Astrocyte (in vitro differentiated cells and primary cell): ENCODE results near the gene HMOX1. TPM values are rescaled to one million over a fixed set of nuclear protein-coding genes. Genes with fewer than 3 reads are reported as not detected.

Experiments used
- DNase-seq: peaks from one replicate; pipeline ENCODE4 v3.0.0-alpha.2; 2010; ENCODE audit warnings: low read depth
- FAIRE-seq: peaks from 2 replicates; lab custom pipeline; 2011; peaks lifted over from hg19 to GRCh38; lab: Jason Lieb, UNC
- H2AFZ ChIP-seq: 2 replicates; pipeline ENCODE4 v1.6.0; 2012; ENCODE audit warnings: low read depth, low read length, inconsistent platforms
- H3K27ac ChIP-seq: 2 replicates; pipeline ENCODE4 v1.5.1; 2011; ENCODE audit warnings: low read depth, low read length, inconsistent platforms
- H3K27me3 ChIP-seq: 2 replicates; pipeline ENCODE4 v1.6.0; 2011; ENCODE audit warnings: low read length, inconsistent platforms; ENCODE audit not compliant: insufficient read depth
- H3K36me3 ChIP-seq: 2 replicates; pipeline ENCODE4 v1.5.1; 2011; ENCODE audit warnings: low read length, inconsistent platforms; ENCODE audit not compliant: insufficient read depth
- H3K4me1 ChIP-seq: 2 replicates; pipeline ENCODE4 v1.5.1; 2011; ENCODE audit warnings: low read length, inconsistent platforms; ENCODE audit not compliant: insufficient read depth
- H3K4me2 ChIP-seq: 2 replicates; pipeline ENCODE4 v1.6.0; 2012; ENCODE audit warnings: low read length, inconsistent platforms
- H3K4me3 ChIP-seq: 2 replicates; pipeline ENCODE4 v1.5.1; 2011; ENCODE audit warnings: low read depth, mild to moderate bottlenecking, low read length, inconsistent platforms; ENCODE audit not compliant: insufficient read depth
- H3K79me2 ChIP-seq: 2 replicates; pipeline ENCODE4 v1.6.0; 2012; ENCODE audit warnings: mild to moderate bottlenecking, low read length, inconsistent platforms; ENCODE audit not compliant: insufficient read depth
- H3K9ac ChIP-seq: 2 replicates; pipeline ENCODE4 v1.6.0; 2012; ENCODE audit warnings: mild to moderate bottlenecking, low read length, inconsistent platforms
- H3K9me3 ChIP-seq: 2 replicates; pipeline ENCODE4 v1.5.1; 2012; ENCODE audit warnings: low read depth, mild to moderate bottlenecking, low read length, inconsistent platforms; ENCODE audit not compliant: insufficient read depth
- H4K20me1 ChIP-seq: 2 replicates; pipeline ENCODE4 v1.6.0; 2012; ENCODE audit warnings: low read length, inconsistent platforms; ENCODE audit not compliant: insufficient read depth
- H3K27ac Mint-ChIP-seq: one replicate; pipeline ENCODE4 v1.8.0; 2021; ENCODE audit warnings: mild to moderate bottlenecking, mixed read lengths; ENCODE audit not compliant: unreplicated experiment
- H3K27me3 Mint-ChIP-seq: one replicate; pipeline ENCODE4 v1.8.0; 2021; ENCODE audit warnings: low read depth, mixed read lengths; ENCODE audit not compliant: unreplicated experiment
- H3K36me3 Mint-ChIP-seq: one replicate; pipeline ENCODE4 v1.8.0; 2021; ENCODE audit warnings: low read depth, mixed read lengths; ENCODE audit not compliant: unreplicated experiment
- H3K4me1 Mint-ChIP-seq: one replicate; pipeline ENCODE4 v1.8.0; 2021; ENCODE audit warnings: low read depth, mixed read lengths; ENCODE audit not compliant: unreplicated experiment
- H3K4me3 Mint-ChIP-seq: one replicate; pipeline ENCODE4 v1.8.0; 2021; ENCODE audit warnings: mild to moderate bottlenecking, moderate library complexity, mixed read lengths; ENCODE audit not compliant: unreplicated experiment
- H3K9me3 Mint-ChIP-seq: one replicate; pipeline ENCODE4 v1.8.0; 2021; ENCODE audit warnings: mild to moderate bottlenecking, mixed read lengths; ENCODE audit not compliant: unreplicated experiment
- EZH2 ChIP-seq: IDR thresholded peaks from 2 replicates; pipeline ENCODE4 v1.6.1; 2012; ENCODE audit warnings: mild to moderate bottlenecking, low read length, inconsistent platforms; ENCODE audit not compliant: insufficient read depth
- total RNA-seq: library from RNA; stranded (reverse); gene quantifications from 2 replicates; pipeline ENCODE4 v1.2.1, GENCODE V29; 2021
- TF ChIP-seq, protein P1 (sequence below): IDR thresholded peaks from 2 replicates; pipeline ENCODE4 v1.5.1; 2011; ENCODE audit warnings: low read depth, mild to moderate bottlenecking, inconsistent platforms, low read length, moderate library complexity; ENCODE audit not compliant: insufficient read depth

HMOX1 gene
- total RNA-seq, 1 donor from 2014 or later: 17.0 TPM

DNA sequence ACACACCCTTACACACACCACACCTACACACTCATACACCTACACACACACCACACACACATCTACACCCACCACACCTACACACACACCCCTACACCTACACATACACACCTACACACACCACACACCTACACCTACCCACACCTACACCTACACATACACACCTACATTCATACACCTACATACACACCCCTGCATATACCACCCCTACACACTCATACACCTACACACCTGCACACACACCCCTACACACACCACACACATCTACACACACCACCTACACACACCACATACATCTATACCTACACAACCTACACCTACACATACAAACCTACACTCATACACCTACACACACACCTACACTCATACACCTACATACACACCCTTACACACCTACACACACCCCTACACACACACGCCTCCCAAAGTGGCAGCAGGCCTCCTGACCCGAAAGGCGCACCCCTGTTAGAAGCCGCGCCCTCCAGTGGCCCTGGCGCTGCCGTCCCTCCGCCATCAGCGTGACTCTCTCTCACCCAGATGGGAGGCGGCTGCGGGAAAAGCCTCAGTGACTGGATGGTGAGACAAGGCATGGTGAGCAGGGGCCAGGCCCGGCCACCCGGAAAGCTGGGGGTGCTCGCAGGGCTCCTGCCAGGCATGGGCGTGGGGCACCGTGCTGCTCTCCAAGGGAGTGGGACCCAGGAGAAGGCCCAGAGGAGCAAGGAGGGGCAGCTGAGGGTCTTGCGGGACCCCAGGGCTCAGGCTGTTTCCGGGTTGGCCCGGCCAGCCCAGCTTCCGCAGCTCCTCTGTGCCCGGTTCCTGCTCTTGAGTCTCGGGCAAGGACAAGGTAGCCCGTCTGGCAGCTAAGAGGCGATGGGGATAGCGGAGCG, 37.0 kb upstream of the HMOX1 start:
- H3K79me2 ChIP-seq: no peaks in the 10 kb centered on the region
- H3K4me2 ChIP-seq: no peak overlapping the region
- no peak overlapping the region for H2AFZ ChIP-seq
- DNase-seq (no peak), FAIRE-seq (peak; percentile 80)
- H3K27me3 Mint-ChIP-seq: no peaks in the 10 kb centered on the region
- peaks cover 4% of the 10 kb centered on the region for H3K36me3 ChIP-seq
- no peaks in the 10 kb centered on the region for H3K27me3 ChIP-seq
- no peak overlapping the region for H3K27ac Mint-ChIP-seq
- TF ChIP-seq, protein P1, sequence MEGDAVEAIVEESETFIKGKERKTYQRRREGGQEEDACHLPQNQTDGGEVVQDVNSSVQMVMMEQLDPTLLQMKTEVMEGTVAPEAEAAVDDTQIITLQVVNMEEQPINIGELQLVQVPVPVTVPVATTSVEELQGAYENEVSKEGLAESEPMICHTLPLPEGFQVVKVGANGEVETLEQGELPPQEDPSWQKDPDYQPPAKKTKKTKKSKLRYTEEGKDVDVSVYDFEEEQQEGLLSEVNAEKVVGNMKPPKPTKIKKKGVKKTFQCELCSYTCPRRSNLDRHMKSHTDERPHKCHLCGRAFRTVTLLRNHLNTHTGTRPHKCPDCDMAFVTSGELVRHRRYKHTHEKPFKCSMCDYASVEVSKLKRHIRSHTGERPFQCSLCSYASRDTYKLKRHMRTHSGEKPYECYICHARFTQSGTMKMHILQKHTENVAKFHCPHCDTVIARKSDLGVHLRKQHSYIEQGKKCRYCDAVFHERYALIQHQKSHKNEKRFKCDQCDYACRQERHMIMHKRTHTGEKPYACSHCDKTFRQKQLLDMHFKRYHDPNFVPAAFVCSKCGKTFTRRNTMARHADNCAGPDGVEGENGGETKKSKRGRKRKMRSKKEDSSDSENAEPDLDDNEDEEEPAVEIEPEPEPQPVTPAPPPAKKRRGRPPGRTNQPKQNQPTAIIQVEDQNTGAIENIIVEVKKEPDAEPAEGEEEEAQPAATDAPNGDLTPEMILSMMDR: no peak
- TF ChIP-seq EZH2: no peak
- no peak overlapping the region for H3K4me3 ChIP-seq
- H3K4me3 Mint-ChIP-seq: no peak overlapping the region
- H4K20me1 ChIP-seq: peaks cover 4% of the 10 kb centered on the region
- no peaks in the 10 kb centered on the region for H3K4me1 ChIP-seq
- no peak overlapping the region for H3K9ac ChIP-seq
- H3K4me1 Mint-ChIP-seq: no peaks in the 10 kb centered on the region
- no peaks in the 10 kb centered on the region for H3K9me3 Mint-ChIP-seq
- H3K27ac ChIP-seq: no peak overlapping the region
- H3K36me3 Mint-ChIP-seq: peaks cover 15% of the 10 kb centered on the region
- H3K9me3 ChIP-seq: peaks cover 8% of the 10 kb centered on the region

DNA sequence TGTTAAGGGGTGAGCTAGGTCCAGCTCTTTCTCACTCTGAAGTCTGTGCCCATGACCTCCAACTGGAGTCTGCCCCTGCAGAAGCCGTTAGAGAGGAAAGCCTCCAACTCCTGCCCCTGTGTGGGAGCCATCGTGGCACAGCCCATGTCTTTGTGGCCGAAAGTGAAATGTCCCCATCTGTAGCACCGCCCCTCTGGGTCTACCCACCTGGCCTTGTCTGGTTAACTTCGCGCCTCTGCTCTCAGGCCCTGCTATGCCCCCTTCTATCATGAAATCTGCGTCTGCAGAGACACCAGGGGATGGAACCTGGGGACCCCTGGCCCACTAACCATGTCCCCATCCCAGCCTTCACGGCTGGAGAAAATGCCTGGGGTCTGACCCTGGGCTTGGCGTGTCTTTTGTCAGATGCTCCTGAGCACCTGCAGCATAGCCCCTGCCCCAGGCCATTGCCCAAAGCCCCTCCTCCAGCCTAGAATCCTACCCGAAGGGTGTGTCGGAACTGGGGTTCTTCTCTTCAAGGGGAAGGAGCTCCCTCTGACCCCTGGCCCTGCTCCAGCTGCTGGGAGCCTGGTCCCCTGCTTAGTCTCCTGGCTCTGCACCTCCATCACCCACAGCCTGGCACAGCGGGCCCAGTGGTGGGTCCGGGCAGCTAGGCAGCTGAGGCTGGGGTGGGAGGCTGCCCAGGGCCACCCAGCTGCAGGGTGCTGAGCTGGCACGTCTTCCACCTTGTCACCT, 35.8 kb upstream of the HMOX1 start:
- no peaks in the 10 kb centered on the region for H3K79me2 ChIP-seq
- H3K9me3 Mint-ChIP-seq: no peaks in the 10 kb centered on the region
- no peak overlapping the region for H3K4me3 Mint-ChIP-seq
- peaks cover 4% of the 10 kb centered on the region for H3K36me3 ChIP-seq
- no peaks in the 10 kb centered on the region for H3K4me1 ChIP-seq
- peaks cover 10% of the 10 kb centered on the region for H3K36me3 Mint-ChIP-seq
- peaks cover 4% of the 10 kb centered on the region for H3K4me1 Mint-ChIP-seq
- no peak overlapping the region for H3K4me3 ChIP-seq
- FAIRE-seq (no peak), DNase-seq (no peak)
- no peak overlapping the region for H3K4me2 ChIP-seq
- H3K27ac ChIP-seq: no peak overlapping the region
- no peak overlapping the region for H2AFZ ChIP-seq
- H3K27me3 Mint-ChIP-seq: no peaks in the 10 kb centered on the region
- no peak overlapping the region for H3K9ac ChIP-seq
- no peak overlapping the region for H3K27ac Mint-ChIP-seq
- H4K20me1 ChIP-seq: peaks cover 4% of the 10 kb centered on the region
- no peaks in the 10 kb centered on the region for H3K27me3 ChIP-seq
- peaks cover 8% of the 10 kb centered on the region for H3K9me3 ChIP-seq
- TF ChIP-seq, protein P1: no peak
- no peak for TF ChIP-seq EZH2
